GM12874 (cell line): ENCODE data around the gene ARMCX4.

Experiments used
- TF ChIP-seq, protein P1 (sequence below): IDR thresholded peaks from 2 replicates; pipeline ENCODE4 v1.5.1; 2011; ENCODE audit warnings: low read depth, mild to moderate bottlenecking, control low read depth, low read length, moderate library complexity; ENCODE audit not compliant: insufficient read depth

ARMCX4 gene

DNA sequence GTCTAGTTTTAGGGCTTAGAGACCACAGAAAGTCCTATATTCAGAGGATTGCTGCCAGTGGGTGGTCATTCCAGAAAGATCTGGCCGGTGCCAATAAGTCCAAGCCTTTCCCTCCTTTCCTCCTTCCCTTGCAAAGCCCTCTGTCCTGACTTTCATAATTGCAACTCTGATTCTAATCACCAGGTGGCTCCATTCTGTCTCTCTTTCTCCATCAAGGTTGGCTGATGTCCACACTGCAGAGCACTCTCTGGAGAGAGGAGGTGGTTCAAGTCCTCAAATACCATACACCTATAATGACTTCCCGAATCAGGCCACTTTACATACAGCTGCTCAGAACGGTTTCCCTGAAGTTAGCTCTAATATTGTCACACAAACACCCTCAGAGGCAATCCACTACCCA is 22.4 kb upstream of the ARMCX4 start:
- TF ChIP-seq, protein P1, sequence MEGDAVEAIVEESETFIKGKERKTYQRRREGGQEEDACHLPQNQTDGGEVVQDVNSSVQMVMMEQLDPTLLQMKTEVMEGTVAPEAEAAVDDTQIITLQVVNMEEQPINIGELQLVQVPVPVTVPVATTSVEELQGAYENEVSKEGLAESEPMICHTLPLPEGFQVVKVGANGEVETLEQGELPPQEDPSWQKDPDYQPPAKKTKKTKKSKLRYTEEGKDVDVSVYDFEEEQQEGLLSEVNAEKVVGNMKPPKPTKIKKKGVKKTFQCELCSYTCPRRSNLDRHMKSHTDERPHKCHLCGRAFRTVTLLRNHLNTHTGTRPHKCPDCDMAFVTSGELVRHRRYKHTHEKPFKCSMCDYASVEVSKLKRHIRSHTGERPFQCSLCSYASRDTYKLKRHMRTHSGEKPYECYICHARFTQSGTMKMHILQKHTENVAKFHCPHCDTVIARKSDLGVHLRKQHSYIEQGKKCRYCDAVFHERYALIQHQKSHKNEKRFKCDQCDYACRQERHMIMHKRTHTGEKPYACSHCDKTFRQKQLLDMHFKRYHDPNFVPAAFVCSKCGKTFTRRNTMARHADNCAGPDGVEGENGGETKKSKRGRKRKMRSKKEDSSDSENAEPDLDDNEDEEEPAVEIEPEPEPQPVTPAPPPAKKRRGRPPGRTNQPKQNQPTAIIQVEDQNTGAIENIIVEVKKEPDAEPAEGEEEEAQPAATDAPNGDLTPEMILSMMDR, result 0 out of 2 replicates have a peak, but pooled peaks have one; percentile 9

DNA sequence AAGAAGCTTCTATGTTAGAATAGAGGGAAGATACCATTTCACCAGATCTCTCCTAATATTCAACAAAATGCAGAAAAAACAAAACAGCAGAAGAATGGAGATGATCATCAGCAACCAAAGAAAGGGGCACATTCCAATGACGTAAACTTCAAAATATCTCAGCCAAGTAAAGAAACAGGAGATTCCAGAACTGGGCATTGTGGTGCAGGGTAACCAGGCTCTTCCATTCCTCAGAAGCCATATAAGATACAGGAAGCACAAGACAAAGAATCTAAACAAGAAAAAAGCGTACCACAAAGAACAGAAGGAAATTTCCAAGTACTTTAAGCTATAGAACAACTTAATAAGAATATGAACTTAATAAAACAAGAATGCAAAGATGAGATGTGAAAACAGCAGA is 6.9 kb upstream of the ARMCX4 start:
- TF ChIP-seq, protein P1, result no peak

DNA sequence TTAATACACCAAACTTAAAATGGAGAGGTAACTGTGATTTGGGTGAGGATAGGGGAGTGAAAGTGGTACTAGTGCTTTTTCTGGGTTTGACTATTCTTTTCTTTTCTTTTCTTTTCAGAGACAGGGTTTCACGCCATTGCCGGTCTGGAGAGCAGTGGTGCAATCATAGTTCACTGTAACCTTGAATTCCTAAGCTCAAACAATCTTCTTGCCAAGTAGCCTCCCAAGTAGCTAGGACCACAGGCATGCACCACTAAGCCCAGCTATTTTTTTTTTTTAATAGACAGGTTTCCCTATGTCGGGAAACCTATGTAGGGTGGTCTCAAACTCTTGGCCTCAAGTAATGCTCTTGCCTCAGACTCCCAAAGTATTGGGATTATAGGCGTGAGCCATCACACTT is 3.0 kb upstream of the ARMCX4 start:
- TF ChIP-seq, protein P1, result no peak

DNA sequence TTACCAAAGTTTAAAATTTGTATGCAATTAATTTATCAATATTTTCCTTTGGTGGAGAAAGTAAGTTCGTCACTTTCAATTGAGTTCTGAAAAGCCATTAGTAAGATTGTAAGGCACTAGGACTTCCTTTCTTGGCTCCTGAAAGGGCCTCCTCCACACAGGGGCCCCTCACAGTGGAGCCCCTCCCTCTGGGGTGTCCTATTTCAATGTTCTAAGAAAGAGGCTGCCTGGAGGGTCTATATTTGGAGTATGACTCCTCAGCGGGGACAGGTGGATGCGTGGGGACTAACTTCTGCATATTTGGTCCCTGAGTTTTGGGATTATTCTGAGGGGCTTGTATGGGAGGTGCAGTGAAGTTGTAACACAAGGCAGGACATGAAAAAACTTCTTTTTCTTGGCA is 1.6 kb upstream of the ARMCX4 start:
- TF ChIP-seq, protein P1, result no peak

DNA sequence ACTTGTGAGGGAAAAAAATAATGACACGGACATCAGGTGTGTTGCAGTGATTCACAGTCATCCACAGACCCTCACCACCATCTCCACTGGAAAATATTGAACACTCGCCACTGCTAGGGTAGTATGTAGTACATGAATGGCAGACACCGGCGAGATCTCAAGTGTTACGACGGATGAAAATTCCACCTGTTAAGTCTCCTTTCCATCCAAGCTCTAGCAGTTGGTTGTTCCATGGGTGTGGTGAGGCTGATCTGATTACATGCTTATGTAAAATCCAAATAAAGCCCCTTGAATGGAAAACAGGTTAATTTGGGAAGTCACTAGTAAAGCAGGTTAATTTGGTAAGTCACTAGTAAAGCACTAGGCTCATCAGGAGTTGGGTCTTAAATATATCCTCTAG is 1.1 kb upstream of the ARMCX4 start:
- TF ChIP-seq, protein P1, result no peak

DNA sequence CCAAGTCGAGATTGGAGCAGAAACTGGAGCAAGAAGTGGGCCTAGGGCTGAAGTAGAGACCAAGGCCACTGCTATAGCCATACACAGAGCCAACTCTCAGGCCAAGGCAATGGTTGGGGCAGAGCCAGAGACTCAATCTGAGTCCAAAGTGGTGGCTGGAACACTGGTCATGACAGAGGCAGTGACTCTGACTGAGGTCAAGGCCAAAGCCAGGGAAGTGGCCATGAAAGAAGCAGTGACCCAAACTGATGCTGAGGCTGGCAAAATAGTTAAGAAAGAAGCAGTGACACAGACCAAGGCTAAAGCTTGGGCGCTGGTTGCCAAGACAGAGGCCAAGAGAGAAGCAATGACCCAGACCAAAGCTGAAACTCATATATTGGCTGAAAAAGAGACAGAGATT is 3.5 kb downstream of the ARMCX4 start:
- TF ChIP-seq, protein P1, result no peak

DNA sequence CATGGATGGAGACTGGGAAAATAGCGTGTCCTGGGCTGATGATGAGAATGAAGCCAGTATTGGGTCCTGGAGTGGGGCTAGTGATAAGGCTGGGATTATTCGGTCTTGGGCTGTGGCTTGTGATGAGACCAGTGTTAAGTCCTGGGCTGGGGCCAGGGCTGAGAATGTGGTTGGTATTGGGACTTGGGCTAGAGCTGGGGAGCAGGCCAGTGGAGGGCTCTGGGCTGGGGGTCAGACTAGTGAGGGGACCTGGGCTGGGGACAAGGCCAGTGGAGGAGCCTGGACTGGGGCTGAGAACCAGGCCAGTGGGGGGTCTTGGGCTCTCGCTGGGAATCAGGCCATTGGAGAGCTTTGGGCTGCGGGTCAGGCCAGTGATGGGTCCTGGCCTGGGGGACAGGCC is 6.7 kb downstream of the ARMCX4 start:
- TF ChIP-seq, protein P1, result no peak

DNA sequence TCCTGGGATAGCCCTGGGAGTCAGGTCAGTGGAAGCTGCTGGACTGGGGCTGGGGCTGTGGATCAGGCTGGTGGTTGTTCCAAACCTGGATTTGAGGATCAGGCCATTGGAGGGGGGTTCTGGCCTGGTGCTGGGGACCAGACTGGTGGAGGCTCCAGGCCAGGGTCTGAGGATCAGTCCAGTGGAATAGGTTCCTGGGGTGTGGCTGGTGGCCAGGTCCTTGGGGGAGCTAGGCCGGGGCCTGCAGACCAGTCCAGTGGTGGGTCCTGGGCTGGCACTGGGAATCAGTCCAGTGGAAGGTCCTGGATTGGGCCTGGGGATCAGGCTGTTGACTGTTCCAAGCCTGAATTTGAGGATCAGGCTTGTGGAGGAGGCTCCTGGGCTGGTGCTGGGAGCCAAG is 8.0 kb downstream of the ARMCX4 start:
- TF ChIP-seq, protein P1, result no peak
